Middle frontal gyrus (tissue), 1 donor: ENCODE data around the gene FES.
"Not testable (repeated sequence)": the region's sequence is repeated elsewhere in the genome, so short reads cannot be mapped to it uniquely, and the experiment has no call there.

ENCODE experiments used
- DNase-seq: peaks from one replicate; pipeline ENCODE4 v3.0.0-alpha.2; 2015; ENCODE audit warnings: low spot score; ENCODE audit errors: extremely low spot score

Gene FES

DNA sequence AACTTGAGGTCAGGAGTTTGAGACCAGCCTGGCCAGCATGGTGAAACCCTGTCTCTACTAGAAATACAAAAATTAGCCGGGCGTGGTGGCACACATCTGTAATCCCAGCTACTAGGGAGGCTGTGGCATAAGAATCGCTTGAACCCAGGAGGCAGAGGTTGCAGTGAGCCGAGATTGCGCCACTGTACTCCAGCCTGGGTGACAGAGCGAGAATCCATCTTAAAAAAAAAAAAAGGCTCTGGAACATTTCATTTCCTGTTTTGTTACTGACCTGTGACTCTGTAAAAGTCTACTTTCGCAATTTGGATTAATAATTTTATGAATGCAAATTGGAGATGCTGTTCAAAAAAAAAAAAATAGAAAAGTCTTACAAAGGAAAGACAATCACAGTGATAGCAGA is 43.8 kb downstream of the FES start:
- not testable (repeated sequence) for DNase-seq

DNA sequence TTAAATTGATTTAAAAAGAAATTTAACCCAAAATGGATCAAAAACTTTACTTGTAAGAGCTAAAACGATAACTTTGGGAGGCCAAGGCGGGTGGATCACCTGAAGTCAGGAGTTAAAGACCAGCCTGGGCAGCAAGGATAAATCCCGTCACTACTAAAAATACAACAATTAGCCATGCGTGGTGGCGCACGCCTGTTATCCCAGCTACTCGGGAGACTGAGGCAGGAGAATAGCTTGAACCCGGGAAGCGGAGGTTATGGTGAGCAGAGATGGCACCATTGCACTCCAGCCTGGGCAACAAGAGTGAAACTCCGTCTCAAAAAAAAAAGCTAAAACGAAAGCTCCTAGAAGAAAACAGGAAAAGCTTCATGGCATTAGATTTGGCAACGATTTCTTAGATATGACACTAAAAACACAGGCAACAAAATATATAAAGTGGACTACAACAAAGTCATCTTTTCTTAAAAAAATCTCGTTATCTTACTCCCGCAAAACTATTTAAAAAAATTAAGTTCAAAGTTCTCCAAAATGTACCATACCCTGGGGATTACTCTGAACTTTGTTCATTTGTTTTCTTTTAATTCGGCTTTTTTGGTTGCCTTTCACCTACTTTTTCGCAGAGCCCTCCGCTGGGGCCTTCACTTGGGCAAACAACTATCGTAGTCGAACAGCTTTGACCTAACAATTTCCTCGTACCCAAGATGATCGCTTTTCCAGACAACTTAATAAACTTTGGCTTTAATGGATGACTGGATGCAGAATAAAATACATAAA is 45.1 kb downstream of the FES start:
- no peak for DNase-seq

DNA sequence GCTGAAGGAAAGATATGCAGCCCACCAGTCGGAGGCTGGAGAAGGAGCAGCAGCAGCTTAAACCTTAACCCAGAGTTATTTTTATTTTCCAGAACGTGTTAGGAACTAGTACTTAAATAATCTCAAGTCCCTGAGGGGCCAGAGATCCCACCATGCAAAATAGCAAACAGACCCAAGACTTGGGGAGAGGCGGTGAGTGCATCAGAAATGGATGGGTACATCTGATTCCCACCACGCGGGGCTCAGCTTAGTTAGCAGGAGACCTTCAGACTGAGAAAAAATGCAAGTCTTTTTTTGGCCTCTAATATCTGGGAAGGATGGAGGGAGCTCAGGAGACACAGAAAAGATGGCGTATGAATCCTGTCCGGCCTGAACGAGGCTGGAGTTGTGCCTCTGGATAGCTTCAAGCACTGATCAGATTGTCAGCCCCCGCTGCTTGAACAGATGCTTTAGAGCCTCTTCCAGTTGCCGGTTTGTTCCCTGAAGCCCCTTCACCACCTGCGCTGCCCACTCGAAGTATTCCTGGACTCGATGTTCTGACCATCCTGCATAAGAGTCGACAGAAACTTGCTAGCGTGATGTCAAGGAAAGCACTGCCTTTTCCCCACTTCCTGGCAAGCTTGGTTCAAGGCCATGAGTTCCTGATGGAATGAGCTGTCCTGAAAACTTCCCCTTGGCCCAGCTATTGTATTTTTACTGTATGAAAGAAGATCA is 46.7 kb downstream of the FES start:
- DNase-seq: no peak

DNA sequence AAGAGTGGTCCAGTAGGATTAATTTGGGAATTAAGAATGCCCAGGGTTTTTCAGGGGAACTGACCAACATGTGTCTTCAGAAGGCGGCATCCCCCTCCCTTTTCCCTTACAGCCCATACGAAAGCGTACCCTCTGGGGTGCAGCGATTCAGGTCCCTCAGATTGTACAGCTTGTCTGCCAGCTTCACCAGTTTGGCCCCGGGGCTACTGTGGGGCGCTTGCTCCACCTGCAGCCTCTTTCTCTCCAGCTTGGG is 47.2 kb downstream of the FES start:
- DNase-seq: no peak

DNA sequence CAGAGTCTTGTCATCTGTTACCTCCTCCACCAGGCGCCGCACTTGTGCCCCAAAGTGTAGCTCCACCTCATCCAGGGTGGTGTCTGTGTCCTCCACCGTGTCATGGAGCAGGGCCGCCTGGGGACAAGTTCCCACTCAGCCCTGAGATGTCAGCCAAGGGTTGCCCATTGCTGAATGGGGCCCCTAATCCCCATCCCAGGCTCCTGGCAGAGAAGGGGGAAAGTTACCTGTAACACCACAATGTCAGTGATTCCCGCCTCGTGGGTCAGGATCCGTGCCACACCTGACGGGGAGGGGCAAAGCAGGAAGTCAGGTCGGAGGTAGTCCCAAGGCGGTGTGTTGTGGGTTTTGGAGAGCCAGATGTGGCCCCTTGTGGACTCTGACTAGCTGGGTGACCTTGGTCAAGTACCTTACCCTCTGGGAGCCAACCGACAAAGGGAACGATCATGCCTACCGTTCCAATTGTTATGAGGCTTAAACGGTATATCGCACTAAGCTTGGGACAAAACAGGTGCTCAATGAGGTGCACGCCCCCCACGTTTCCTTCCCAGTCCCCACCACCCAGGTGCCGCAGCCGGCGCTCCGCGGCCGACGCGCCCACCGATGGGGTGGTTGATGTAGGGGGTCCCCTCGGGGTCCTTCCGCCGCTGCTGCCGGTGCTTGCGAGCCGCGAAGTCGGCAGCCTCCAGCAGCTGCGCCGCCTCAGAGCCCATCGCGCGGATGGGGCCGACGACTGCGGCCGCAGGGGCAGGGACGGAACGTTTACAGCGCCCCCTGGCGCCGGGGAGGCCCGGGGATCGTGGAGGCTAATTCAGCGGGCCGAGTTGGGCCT is 47.7 kb downstream of the FES start, which contains the start of gene HDDC3:
HDDC3 (minus strand) TSS at position 722 of the 832 bp plus-strand sequence; CDS start at position 713, 9 bp downstream.
- peak; percentile 78 for DNase-seq

DNA sequence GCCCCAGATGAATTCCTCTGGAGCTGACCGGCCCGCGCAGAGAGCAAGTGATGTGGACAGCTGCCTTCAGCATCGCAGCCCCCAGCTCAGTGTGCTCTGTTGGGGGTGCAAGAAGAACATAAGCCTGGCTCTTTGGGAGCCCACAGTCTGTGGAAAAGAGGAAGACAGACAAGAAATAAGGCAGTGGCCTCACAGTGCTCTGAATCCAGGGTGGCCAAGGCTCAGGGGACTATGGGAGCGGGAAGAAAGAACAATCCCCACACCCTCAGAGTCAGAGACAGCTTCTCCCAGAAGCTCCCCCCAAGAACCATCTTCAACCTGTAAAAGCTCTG is 48.3 kb downstream of the FES start:
- DNase-seq: no peak

DNA sequence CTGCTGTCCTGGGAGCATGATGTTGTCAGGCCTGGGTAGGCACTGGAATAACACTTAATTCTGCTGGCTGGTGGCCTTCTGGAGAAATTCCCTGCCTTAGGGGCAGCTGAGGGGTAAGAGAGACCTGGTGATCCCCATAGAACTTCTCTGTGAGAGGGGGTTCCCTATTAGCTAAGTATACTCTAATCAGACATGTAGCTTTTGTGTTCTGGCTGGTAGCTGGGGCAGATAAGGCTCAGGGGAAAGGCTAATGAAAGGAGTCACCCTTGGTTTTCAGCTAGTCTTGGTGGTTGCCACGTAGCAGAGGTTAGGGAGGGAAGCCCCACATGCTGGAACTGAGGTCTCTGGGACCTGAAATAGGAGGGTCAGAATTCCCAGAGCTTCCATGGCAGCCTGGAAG is 49.0 kb downstream of the FES start:
- DNase-seq: no peak

DNA sequence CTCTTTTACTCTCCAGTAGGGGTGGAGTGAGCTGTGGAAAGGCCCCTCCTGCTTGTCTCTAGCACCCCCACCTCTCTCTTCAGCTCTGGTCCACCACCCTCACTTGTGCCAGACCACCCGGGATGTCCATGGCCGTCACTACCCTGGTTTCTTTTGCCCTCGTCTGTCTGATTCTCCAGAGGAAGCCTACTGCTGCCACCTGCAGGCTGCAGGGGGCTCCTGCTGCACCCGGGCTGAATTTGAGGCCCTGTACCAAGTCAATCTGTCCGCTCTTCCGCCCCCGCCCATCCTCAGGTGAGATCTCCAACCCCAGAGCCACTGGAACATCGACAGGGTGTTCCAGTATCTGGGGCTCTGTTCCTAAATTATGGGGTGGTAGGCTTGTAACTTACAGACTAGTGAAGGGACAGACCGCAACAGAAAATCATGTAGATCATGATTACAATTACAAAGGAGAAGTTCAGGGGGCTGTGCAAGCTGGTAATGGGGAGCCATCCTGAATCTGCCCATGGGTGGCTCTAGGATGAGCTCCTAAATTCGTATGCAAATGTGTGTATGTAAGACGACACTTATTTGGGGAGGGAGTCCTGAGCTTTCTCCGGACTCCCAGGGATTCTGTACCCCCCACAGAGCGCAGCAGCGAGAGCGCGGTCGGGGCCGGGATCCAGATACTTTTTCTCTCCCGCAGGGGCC is 50.1 kb downstream of the FES start:
- DNase-seq: peak; percentile 80

DNA sequence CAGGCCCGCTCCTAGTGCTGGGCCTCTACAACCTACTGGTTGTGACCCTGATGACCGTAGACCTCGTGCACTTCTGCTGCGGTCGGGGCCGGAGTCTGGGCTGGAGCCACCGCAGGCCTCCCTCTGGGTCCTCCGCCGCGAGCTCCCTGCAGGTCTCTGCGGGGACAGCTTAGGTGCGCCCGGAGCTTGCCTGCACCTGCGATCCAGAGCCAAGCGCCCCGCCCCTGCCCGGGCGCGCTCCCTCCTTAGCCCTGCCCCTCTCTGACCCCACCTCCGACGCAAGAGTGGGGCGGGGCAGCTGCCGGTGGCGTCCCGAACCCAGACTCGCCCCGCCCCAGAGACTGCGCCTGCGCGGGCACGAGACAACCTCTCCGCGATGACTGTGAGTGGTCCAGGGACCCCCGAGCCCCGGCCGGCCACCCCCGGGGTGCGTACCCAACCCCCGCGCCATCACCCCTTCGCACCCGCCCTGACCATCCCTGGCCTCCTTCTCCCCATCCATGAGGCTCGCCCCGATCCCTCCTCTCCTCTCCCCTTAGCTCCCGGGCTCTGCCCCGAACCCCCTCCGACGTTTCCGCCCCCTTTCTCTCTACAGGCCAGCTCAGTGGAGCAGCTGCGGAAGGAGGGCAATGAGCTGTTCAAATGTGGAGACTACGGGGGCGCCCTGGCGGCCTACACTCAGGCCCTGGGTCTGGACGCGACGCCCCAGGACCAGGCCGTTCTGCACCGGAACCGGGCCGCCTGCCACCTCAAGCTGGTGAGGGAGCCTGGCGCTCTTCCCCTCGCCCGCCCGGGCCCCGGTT is 50.8 kb downstream of the FES start, which contains the start of gene UNC45A:
UNC45A (plus strand) TSS at position 337 of the 803 bp plus-strand sequence; CDS start at position 377, 40 bp downstream.
- peak; percentile 73 for DNase-seq

DNA sequence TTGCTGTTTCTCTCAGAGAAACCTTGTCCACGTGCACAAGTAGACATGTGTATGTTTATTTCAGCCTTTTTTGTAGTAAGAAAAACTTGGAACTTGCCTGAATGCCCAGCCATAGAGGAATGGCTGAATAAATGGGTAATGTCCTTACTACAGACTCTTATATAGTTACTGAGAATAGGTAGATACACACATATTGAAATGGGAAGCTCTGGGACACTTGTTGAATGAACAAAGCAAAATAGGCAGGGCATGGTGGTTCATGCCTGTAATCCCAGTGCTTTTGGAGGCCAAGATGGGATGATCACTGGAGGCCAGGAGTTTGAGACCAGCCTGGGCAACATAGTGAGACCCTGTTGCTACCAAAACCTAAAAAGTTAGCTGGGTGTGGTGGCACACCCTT is 52.5 kb downstream of the FES start:
- DNase-seq: no peak

DNA sequence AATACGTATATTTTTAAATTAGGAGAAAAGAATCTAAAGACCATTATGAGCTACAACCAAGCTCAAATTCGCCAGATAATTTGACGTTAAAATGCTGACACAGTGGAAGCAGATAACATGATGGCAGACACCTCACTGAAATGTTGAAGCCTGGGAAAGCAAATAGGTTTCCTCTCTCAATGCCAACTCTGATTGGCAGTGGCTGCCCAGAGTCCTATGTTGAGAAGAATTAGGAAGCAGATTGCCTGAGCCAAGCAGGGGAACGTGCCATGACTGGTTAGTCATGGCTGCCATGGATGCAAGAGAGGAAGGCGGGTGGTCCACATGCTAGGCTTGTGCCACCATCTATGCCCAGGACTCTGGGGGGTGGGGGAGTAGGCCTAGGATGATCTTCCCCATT is 54.0 kb downstream of the FES start:
- no peak for DNase-seq

DNA sequence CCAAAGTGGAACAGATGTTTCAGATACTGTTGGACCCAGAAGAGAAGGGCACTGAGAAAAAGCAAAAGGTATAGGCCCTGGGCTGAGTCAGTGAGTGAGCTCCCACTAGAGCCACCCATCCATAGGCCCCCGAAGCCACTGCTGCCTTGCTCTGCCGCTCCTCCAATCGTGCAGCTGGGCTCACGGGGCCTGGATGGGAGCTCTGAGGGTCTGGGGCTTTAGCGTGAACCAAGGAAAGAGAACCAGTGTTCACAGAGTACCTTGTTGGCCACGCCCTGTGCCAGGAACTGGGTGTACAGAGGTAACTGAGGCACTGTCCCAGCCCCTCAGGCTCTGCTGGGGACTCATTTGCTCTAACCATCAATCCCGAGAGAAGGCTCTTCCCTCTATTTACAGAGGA is 55.5 kb downstream of the FES start:
- no peak for DNase-seq

DNA sequence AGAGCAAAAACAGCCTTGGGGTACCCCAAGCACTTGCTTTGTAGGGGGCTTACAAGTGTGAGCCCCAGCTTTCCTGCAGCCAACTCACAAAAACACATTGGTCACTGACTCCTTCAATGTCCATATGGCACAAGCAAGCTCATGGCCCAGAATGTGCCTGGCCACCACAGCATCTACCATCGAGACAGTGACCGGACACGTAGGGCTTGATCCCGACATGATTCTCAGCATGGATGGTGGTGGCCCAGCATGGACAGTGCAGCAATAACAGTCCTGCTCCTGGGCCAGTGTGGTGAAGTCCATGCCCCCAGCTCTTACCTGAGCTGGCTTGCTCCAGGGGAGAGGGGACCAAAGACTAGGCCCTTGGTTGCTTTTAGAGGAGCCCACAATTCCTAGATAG is 56.7 kb downstream of the FES start:
- no peak for DNase-seq

DNA sequence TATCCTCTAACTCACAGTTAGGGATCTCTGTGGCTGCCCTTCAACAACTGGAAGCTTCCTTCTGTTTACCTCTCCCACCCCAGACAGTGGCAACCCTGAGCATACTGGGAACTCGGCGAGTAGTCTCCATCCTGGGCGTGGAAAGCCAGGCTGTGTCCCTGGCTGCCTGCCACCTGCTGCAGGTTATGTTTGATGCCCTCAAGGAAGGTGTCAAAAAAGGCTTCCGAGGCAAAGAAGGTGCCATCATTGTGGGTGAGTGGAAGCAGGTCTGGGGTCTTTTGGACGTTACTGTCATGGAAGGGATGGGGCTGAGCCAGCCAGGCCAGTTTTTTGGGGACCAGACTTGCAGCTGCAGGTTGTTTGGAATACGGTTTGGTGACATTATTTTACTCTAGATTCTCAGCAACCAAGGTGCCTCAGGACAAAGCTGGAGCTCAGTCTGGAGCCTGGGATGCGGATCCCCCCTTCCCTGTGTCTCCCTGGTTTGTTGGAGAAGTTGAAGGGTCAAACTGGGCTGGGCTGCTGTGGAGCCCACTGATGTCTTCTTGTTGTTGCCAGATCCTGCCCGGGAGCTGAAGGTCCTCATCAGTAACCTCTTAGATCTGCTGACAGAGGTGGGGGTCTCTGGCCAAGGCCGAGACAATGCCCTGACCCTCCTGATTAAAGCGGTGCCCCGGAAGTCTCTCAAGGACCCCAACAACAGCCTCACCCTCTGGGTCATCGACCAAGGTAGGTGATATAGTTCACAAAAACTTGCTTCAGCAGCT is 58.2 kb downstream of the FES start:
- DNase-seq: no peak

DNA sequence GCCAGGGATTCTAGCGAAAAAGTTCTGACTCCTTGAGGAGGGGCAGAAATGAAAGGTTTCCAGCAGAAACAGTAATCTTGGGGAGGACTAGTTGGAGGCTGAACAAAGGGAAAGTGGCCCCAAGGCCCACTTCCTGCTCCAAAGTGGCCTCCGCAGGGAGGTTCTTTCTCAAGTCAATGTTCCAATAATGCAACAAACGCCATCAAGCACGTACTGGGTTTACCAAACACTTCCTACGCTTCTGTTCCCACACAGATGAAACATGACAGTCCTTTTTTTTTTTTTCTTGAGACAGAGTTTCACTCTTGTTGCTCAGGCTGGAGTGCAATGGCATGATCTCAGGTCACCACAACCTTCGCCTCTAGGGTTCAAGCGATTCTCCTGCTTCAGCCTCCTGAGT is 60.8 kb downstream of the FES start:
- DNase-seq: no peak
